ENCODE results near the gene ACACA. TPM values are rescaled to one million over a fixed set of nuclear protein-coding genes. Genes with fewer than 3 reads are reported as not detected.

ACACA gene
- total and polyA plus RNA-seq, 2 experiments from 2014 or later: 59.6 to 164 TPM

- Histone ChIP-seq H2AFZ (no peak overlapping the region), H3K27ac (ENCODE audit: low read depth) (peak overlapping the region; percentile 28; the same call in 1 of the 2 replicates), H3K4me3 (no peak overlapping the region), H3K4me2 (no peak overlapping the region), H3K4me1 (ENCODE audit: insufficient read depth) (no peaks in the 10 kb centered on the region), H3K9me2 (ENCODE audit: insufficient read depth) (no peaks in the 10 kb centered on the region), H3K27me3 (ENCODE audit: insufficient read depth) (no peaks in the 10 kb centered on the region), H3K79me2 (replicated peaks; ENCODE audit: insufficient read depth) (peaks cover 89% of the 10 kb centered on the region), H3F3A (replicated peaks; ENCODE audit: low read depth) (0 out of 2 replicates have a peak, but pooled peaks cover 3% of the 10 kb centered on the region), H3K36me3 (ENCODE audit: insufficient read depth) (peaks cover 8% of the 10 kb centered on the region; the same call in 1 of the 2 replicates), H4K20me1 (replicated peaks; ENCODE audit: insufficient read depth) (peaks cover 22% of the 10 kb centered on the region)
- Mint-ChIP-seq H3K9me3 (no peaks in the 10 kb centered on the region; the same call in 2 of the 3 replicates), H3K4me1 (no peaks in the 10 kb centered on the region; the same call in 2 of the 3 replicates), H3K4me3 (no peak overlapping the region), H3K36me3 (ENCODE audit: low read depth) (peaks cover 53% of the 10 kb centered on the region), H3K27ac (no peak overlapping the region), H3K27me3 (ENCODE audit: insufficient read depth, low read depth, poor library complexity) (peaks cover 3% of the 10 kb centered on the region)
- TF ChIP-seq REST (IDR thresholded peaks at IDR 0.05; ENCODE audit: unreplicated experiment): no peak
- no peak for TF ChIP-seq ZNF462 (CRISPR knock-in tag; IDR thresholded peaks at IDR 0.05)
- TF ChIP-seq NANOG (IDR thresholded peaks at IDR 0.05; ENCODE audit: borderline replicate concordance): no peak
- no peak for TF ChIP-seq ZNF331 (CRISPR knock-in tag; IDR thresholded peaks at IDR 0.05; ENCODE audit: low read depth)
- no peak for TF ChIP-seq JUNB (IDR thresholded peaks at IDR 0.05; ENCODE audit: unreplicated experiment)
- TF ChIP-seq ZNF114 (CRISPR knock-in tag; IDR thresholded peaks at IDR 0.05): no peak
- no peak for TF ChIP-seq CTCF (conservative IDR thresholded peaks at IDR 0.05; ENCODE audit: low read depth in 2 of 2)
- no peak for TF ChIP-seq POLR2AphosphoS5 (IDR thresholded peaks at IDR 0.05; ENCODE audit: low read depth)
- TF ChIP-seq EZH2 (IDR thresholded peaks at IDR 0.05; ENCODE audit: low read depth, unreplicated experiment): no peak
- TF ChIP-seq CREB1 (CRISPR knock-in tag; IDR thresholded peaks at IDR 0.05; ENCODE audit: low read depth): no peak
- no peak for TF ChIP-seq STAT1 (IDR thresholded peaks at IDR 0.05; ENCODE audit: unreplicated experiment)
- no peak for TF ChIP-seq ETS1 (IDR thresholded peaks at IDR 0.05)
- no peak for TF ChIP-seq EZH2phosphoT487 (IDR thresholded peaks at IDR 0.05; ENCODE audit: unreplicated experiment)
- DNase-seq (ENCODE audit: low spot score) (no peak), ATAC-seq (no peak)
Measured at GRCh38 chr17:37322826-37323561, 83.6 kb downstream of the ACACA start.

Measured in GM23338 (cell line).